ENCODE results near the gene UCP2.

The UCP2 gene

GRCh38 chr11:74009230-74009547 is 26.5 kb upstream of the UCP2 start:
- no peak overlapping the region for H3K18ac ChIP-seq (ENCODE audit: low read length)
- no peaks in the 10 kb centered on the region for H3K79me2 ChIP-seq (ENCODE audit: control insufficient read depth, insufficient read depth, low read length, poor library complexity)
- no peak overlapping the region for H2BK12ac ChIP-seq (ENCODE audit: low read length)
- no peaks in the 10 kb centered on the region for H3K27me3 ChIP-seq (ENCODE audit: insufficient read depth, low read length)
- H3K36me3 ChIP-seq (ENCODE audit: control insufficient read depth in 1 of 2, insufficient read depth in 2 of 2, low read length in 2 of 2) = no peaks in the 10 kb centered on the region
- H4K12ac ChIP-seq (ENCODE audit: low read depth, low read length) = no peak overlapping the region
- H4K8ac ChIP-seq (ENCODE audit: low read depth, low read length) = no peak overlapping the region
- H2AK5ac ChIP-seq (ENCODE audit: low read length) = no peak overlapping the region
- H3K4ac ChIP-seq (ENCODE audit: low read depth, low read length) = no peak overlapping the region
- no peaks in the 10 kb centered on the region for H3K79me1 ChIP-seq (ENCODE audit: low read length)
- no CpG with 5 or more reads among the region's 3 CpGs for WGBS (ENCODE audit: extremely low coverage, insufficient coverage, insufficient read length)
- H3K14ac ChIP-seq (ENCODE audit: low read length) = no peak overlapping the region
- H3K4me3 ChIP-seq (ENCODE audit: low read depth, low read length) = no peak overlapping the region
- no peak overlapping the region for H3K27ac ChIP-seq (ENCODE audit: low read depth, low read length)
- no peak overlapping the region for H3K9ac ChIP-seq (ENCODE audit: low read length)
- no peak for DNase-seq
- no peak overlapping the region for H4K91ac ChIP-seq (ENCODE audit: low read depth, low read length)
- H2BK120ac ChIP-seq (ENCODE audit: insufficient read depth, low read length, poor library complexity) = no peak overlapping the region
- no peak overlapping the region for H3K23ac ChIP-seq (ENCODE audit: low read length)
- no peaks in the 10 kb centered on the region for H3K4me1 ChIP-seq (ENCODE audit: control insufficient read depth in 1 of 2, insufficient read depth in 2 of 2, low read length in 2 of 2)
- H3K4me2 ChIP-seq (ENCODE audit: low read length) = no peak overlapping the region
- H2AFZ ChIP-seq (ENCODE audit: insufficient read depth, low read length, poor library complexity) = no peak overlapping the region
- no peaks in the 10 kb centered on the region for H3K9me3 ChIP-seq (ENCODE audit: insufficient read depth, low read depth, low read length)
- no peak overlapping the region for H2BK5ac ChIP-seq (ENCODE audit: low read depth, low read length, poor library complexity)

GRCh38 chr11:74008373-74009229 is 26.0 kb upstream of the UCP2 start, which contains the start of gene UCP3:
TSS of gene UCP3 (minus strand) at chr11:74009085. CDS start at chr11:74007042, 2,043 bp downstream.
- Histone ChIP-seq H2AK5ac (ENCODE audit: low read length) (no peak within 1 kb of the TSS), H2BK120ac (ENCODE audit: insufficient read depth, low read length, poor library complexity) (no peak within 1 kb of the TSS), H3K14ac (ENCODE audit: low read length) (no peak within 1 kb of the TSS), H3K18ac (ENCODE audit: low read length) (no peak within 1 kb of the TSS), H3K9me3 (ENCODE audit: insufficient read depth, low read depth, low read length) (no peaks in the 10 kb centered on the region), H3K36me3 (ENCODE audit: control insufficient read depth in 1 of 2, insufficient read depth in 2 of 2, low read length in 2 of 2) (peaks cover 0 to 4% of the 10 kb centered on the region in 2 experiments), H3K23ac (ENCODE audit: low read length) (no peak within 1 kb of the TSS), H4K91ac (ENCODE audit: low read depth, low read length) (no peak within 1 kb of the TSS), H2AFZ (ENCODE audit: insufficient read depth, low read length, poor library complexity) (no peak within 1 kb of the TSS), H4K12ac (ENCODE audit: low read depth, low read length) (no peak within 1 kb of the TSS), H3K4me2 (ENCODE audit: low read length) (no peak within 1 kb of the TSS), H3K79me1 (ENCODE audit: low read length) (no peaks in the 10 kb centered on the region), H3K4me1 (ENCODE audit: control insufficient read depth in 1 of 2, insufficient read depth in 2 of 2, low read length in 2 of 2) (no peaks in the 10 kb centered on the region), H3K27me3 (ENCODE audit: insufficient read depth, low read length) (no peaks in the 10 kb centered on the region), H3K4ac (ENCODE audit: low read depth, low read length) (no peak within 1 kb of the TSS), H3K9ac (ENCODE audit: low read length) (no peak within 1 kb of the TSS), H3K79me2 (ENCODE audit: control insufficient read depth, insufficient read depth, low read length, poor library complexity) (no peaks in the 10 kb centered on the region), H2BK5ac (ENCODE audit: low read depth, low read length, poor library complexity) (no peak within 1 kb of the TSS), H3K4me3 (ENCODE audit: low read depth, low read length) (no peak within 1 kb of the TSS), H4K8ac (ENCODE audit: low read depth, low read length) (no peak within 1 kb of the TSS), H3K27ac (ENCODE audit: low read depth, low read length) (no peak within 1 kb of the TSS), H2BK12ac (ENCODE audit: low read length) (no peak within 1 kb of the TSS)
- DNase-seq = no peak
- no CpG with 5 or more reads among the region's 9 CpGs for WGBS (ENCODE audit: extremely low coverage, insufficient coverage, insufficient read length)

GRCh38 chr11:74007691-74008372 is 25.2 kb upstream of the UCP2 start:
- no peaks in the 10 kb centered on the region for H3K79me2 ChIP-seq (ENCODE audit: control insufficient read depth, insufficient read depth, low read length, poor library complexity)

DNA sequence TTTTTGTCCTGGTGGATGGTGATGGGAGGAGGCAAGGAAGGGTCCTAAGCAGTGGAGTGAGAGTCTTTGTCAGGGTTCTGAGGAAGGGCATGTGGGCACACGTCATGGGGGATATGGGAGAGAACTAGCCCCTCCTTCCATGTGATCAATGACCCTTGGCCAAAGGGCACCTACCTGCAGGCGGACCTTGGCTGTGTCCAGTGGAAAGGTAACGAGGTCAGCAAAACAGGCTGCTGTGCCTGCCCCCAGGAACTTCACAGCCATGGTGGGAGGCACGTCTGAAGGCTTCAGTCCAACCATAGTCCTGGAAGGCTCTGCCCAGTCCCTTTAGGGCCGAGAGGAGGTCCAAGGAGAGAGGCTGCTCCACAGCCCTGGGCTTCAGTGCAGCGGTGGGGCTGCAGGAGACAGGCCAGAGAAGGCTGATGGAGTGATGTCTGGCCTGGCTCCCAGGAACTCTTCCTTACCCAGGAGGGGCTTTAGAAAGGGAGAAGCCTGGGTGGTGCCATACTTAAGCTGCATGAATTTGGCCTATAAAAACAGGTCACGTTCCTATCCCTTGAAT is 24.2 kb upstream of the UCP2 start:
- no peak overlapping the region for H2BK5ac ChIP-seq (ENCODE audit: low read depth, low read length, poor library complexity)
- H3K23ac ChIP-seq (ENCODE audit: low read length) = no peak overlapping the region
- H3K4me1 ChIP-seq (ENCODE audit: control insufficient read depth in 1 of 2, insufficient read depth in 2 of 2, low read length in 2 of 2) = no peaks in the 10 kb centered on the region
- H2BK12ac ChIP-seq (ENCODE audit: low read length) = no peak overlapping the region
- no peak overlapping the region for H3K14ac ChIP-seq (ENCODE audit: low read length)
- no peak overlapping the region for H2BK120ac ChIP-seq (ENCODE audit: insufficient read depth, low read length, poor library complexity)
- no peak overlapping the region for H4K8ac ChIP-seq (ENCODE audit: low read depth, low read length)
- no peak for DNase-seq
- no peak overlapping the region for H3K4me2 ChIP-seq (ENCODE audit: low read length)
- WGBS (ENCODE audit: extremely low coverage, insufficient coverage, insufficient read length) = no CpG with 5 or more reads among the region's 7 CpGs
- H3K9me3 ChIP-seq (ENCODE audit: insufficient read depth, low read depth, low read length) = peaks cover 2% of the 10 kb centered on the region
- peaks cover 0 to 4% of the 10 kb centered on the region in 2 experiments for H3K36me3 ChIP-seq (ENCODE audit: control insufficient read depth in 1 of 2, insufficient read depth in 2 of 2, low read length in 2 of 2)
- H2AK5ac ChIP-seq (ENCODE audit: low read length) = no peak overlapping the region
- no peak overlapping the region for H3K18ac ChIP-seq (ENCODE audit: low read length)
- no peaks in the 10 kb centered on the region for H3K27me3 ChIP-seq (ENCODE audit: insufficient read depth, low read length)
- H3K79me2 ChIP-seq (ENCODE audit: control insufficient read depth, insufficient read depth, low read length, poor library complexity) = no peaks in the 10 kb centered on the region
- H2AFZ ChIP-seq (ENCODE audit: insufficient read depth, low read length, poor library complexity) = no peak overlapping the region
- H3K4ac ChIP-seq (ENCODE audit: low read depth, low read length) = no peak overlapping the region
- H3K9ac ChIP-seq (ENCODE audit: low read length) = no peak overlapping the region
- H4K12ac ChIP-seq (ENCODE audit: low read depth, low read length) = no peak overlapping the region
- H3K79me1 ChIP-seq (ENCODE audit: low read length) = no peaks in the 10 kb centered on the region
- H3K4me3 ChIP-seq (ENCODE audit: low read depth, low read length) = no peak overlapping the region
- no peak overlapping the region for H3K27ac ChIP-seq (ENCODE audit: low read depth, low read length)
- H4K91ac ChIP-seq (ENCODE audit: low read depth, low read length) = no peak overlapping the region

More at GRCh38 chr11:74007691-74008372, 25.2 kb upstream of the UCP2 start:
- DNase-seq = no peak
- Histone ChIP-seq H2AK5ac (ENCODE audit: low read length) (no peak overlapping the region), H3K4me1 (ENCODE audit: control insufficient read depth in 1 of 2, insufficient read depth in 2 of 2, low read length in 2 of 2) (no peaks in the 10 kb centered on the region), H3K4ac (ENCODE audit: low read depth, low read length) (no peak overlapping the region), H3K18ac (ENCODE audit: low read length) (no peak overlapping the region), H3K4me3 (ENCODE audit: low read depth, low read length) (no peak overlapping the region), H3K14ac (ENCODE audit: low read length) (no peak overlapping the region), H2BK120ac (ENCODE audit: insufficient read depth, low read length, poor library complexity) (no peak overlapping the region), H3K36me3 (ENCODE audit: control insufficient read depth in 1 of 2, insufficient read depth in 2 of 2, low read length in 2 of 2) (peaks cover 0 to 4% of the 10 kb centered on the region in 2 experiments), H4K91ac (ENCODE audit: low read depth, low read length) (no peak overlapping the region), H3K23ac (ENCODE audit: low read length) (no peak overlapping the region), H2BK5ac (ENCODE audit: low read depth, low read length, poor library complexity) (no peak overlapping the region), H3K4me2 (ENCODE audit: low read length) (no peak overlapping the region), H3K27ac (ENCODE audit: low read depth, low read length) (no peak overlapping the region), H3K27me3 (ENCODE audit: insufficient read depth, low read length) (no peaks in the 10 kb centered on the region), H2AFZ (ENCODE audit: insufficient read depth, low read length, poor library complexity) (no peak overlapping the region), H4K8ac (ENCODE audit: low read depth, low read length) (no peak overlapping the region), H3K9ac (ENCODE audit: low read length) (no peak overlapping the region), H3K79me1 (ENCODE audit: low read length) (no peaks in the 10 kb centered on the region), H4K12ac (ENCODE audit: low read depth, low read length) (no peak overlapping the region), H2BK12ac (ENCODE audit: low read length) (no peak overlapping the region), H3K9me3 (ENCODE audit: insufficient read depth, low read depth, low read length) (no peaks in the 10 kb centered on the region)
- WGBS (ENCODE audit: extremely low coverage, insufficient coverage, insufficient read length) = no CpG with 5 or more reads among the region's 6 CpGs
